ENCODE results near the gene SEC23IP.

The SEC23IP gene

DNA sequence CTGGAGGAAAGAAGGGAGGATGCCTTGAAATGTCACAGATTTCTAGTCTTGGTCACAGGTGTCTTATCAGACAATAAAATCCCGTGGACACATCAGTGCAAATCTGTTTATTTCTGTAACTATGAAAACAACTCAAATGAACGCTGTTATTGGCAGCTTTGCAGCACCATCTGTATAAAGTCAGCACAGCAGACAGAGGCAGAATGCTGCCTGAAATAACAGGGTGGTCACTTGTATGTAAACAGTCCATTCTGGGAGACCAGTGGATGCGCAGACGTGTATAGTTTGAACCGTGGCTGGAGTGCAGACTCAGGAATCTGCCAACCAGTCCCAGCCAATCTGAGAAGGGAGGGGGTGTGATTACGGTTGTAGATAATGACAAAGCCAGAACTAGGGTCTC is 54.8 kb downstream of the SEC23IP start:
- H3K4me3 ChIP-seq (ENCODE audit: low read depth, low read length), result no peak overlapping the region
- TF ChIP-seq, protein P1, sequence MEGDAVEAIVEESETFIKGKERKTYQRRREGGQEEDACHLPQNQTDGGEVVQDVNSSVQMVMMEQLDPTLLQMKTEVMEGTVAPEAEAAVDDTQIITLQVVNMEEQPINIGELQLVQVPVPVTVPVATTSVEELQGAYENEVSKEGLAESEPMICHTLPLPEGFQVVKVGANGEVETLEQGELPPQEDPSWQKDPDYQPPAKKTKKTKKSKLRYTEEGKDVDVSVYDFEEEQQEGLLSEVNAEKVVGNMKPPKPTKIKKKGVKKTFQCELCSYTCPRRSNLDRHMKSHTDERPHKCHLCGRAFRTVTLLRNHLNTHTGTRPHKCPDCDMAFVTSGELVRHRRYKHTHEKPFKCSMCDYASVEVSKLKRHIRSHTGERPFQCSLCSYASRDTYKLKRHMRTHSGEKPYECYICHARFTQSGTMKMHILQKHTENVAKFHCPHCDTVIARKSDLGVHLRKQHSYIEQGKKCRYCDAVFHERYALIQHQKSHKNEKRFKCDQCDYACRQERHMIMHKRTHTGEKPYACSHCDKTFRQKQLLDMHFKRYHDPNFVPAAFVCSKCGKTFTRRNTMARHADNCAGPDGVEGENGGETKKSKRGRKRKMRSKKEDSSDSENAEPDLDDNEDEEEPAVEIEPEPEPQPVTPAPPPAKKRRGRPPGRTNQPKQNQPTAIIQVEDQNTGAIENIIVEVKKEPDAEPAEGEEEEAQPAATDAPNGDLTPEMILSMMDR (IDR thresholded peaks at IDR 0.05; ENCODE audit: insufficient read depth, low read depth, low read length, missing control alignments), result no peak
- no peak for DNase-seq (ENCODE audit: low read depth)

DNA sequence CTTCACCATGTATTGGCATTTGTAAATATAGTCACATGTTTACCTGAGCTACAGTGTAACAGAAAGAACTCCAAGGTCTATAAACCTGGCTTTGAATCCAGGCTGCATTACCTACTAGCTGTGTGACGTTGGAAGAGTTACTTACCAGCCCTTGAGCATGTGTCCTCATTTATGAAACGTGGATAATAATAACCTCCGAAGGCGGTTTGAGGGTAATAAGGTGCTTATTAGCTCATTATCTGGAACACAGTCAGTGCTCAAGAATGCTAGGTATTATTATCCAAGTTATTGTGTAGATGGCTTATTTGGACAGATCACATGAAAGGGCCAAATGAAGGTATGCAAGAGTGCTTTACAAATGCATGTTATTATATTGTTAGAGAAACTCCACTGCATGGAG is 64.9 kb downstream of the SEC23IP start:
- TF ChIP-seq, protein P1 (IDR thresholded peaks at IDR 0.05; ENCODE audit: insufficient read depth, low read depth, low read length, missing control alignments), result no peak
- no peak for DNase-seq (ENCODE audit: low read depth)
- H3K4me3 ChIP-seq (ENCODE audit: low read depth, low read length), result no peak overlapping the region

DNA sequence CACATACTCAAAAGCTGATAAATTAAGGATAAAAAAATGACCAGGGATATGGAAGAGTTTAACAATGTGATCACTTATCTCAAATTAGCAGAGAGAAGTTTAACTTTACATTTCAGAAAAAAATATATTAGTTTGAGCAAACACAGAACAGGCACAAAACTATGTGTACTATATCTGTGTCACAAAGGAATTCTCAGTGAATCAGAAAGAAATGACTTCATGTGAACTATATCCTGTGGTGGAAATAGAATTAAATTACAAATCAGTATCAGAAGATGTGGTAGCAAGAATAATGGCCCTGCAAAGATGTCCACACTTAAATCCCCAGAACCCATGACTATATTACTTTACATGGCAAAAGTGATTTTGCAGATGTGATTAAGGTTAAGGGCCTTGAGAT is 70.3 kb downstream of the SEC23IP start:
- DNase-seq (ENCODE audit: low read depth), result no peak
- TF ChIP-seq, protein P1 (IDR thresholded peaks at IDR 0.05; ENCODE audit: insufficient read depth, low read depth, low read length, missing control alignments), result no peak
- H3K4me3 ChIP-seq (ENCODE audit: low read depth, low read length), result no peak overlapping the region

DNA sequence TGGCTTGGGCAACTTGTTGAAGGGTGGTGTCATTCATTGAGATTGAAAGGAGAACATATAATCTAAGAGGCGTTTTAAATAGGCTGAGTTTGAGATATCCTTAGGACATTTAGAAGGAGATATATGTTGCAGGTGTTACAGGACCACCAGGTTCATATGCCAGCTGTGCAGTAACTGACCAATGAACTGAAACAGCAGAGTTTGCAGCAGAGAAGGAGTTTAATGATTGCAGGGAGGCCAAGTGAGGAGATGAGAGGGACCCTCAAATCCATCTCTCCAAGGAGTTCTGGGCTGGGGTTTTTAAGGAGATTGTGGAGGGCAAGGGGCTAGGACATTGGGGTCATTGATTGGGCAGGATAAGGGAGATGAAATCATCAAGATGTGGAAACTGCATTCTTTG is 74.5 kb downstream of the SEC23IP start:
- TF ChIP-seq, protein P1 (IDR thresholded peaks at IDR 0.05; ENCODE audit: insufficient read depth, low read depth, low read length, missing control alignments), result no peak
- no peak overlapping the region for H3K4me3 ChIP-seq (ENCODE audit: low read depth, low read length)
- no peak for DNase-seq (ENCODE audit: low read depth)

DNA sequence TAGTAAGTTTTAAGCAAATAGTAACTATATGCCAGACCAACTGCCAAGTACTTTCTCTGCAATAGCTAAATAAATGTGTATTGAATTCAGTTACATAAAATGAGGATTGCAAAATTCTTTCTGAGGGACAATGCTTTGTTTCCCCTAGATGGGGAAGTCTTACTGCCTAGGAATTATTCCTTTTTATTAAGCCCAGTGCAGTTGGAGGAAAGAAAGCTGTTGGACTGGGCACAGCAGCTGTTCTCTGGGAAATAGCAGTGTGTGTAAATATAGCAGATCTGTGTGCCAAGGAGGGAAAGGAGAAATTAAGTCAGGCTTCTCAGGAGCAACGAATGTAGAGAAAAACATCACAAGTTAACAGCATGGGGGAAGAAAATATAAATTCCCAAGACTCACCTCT is 77.1 kb downstream of the SEC23IP start:
- TF ChIP-seq, protein P1 (IDR thresholded peaks at IDR 0.05; ENCODE audit: insufficient read depth, low read depth, low read length, missing control alignments), result no peak
- no peak overlapping the region for H3K4me3 ChIP-seq (ENCODE audit: low read depth, low read length)
- DNase-seq (ENCODE audit: low read depth), result no peak

DNA sequence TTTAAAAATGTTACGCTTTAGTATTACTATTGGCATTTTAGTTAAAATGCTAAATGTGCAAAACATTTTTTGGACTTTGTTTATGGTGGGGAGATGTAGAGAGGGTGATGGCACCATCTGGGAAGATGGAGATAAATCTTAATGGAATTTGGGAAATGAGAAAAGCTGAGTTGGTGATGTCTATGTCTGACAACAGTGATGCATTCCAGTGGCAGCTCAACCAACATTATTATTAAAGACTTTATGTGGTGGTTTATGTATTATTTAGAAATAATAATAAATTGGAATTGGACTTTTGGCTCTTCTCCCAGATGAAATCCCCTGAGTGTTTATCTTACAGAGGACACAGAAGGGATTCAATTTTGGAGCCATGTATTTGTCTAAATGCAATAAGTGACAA is 77.6 kb downstream of the SEC23IP start:
- TF ChIP-seq, protein P1 (IDR thresholded peaks at IDR 0.05; ENCODE audit: insufficient read depth, low read depth, low read length, missing control alignments), result no peak
- no peak for DNase-seq (ENCODE audit: low read depth)
- no peak overlapping the region for H3K4me3 ChIP-seq (ENCODE audit: low read depth, low read length)

DNA sequence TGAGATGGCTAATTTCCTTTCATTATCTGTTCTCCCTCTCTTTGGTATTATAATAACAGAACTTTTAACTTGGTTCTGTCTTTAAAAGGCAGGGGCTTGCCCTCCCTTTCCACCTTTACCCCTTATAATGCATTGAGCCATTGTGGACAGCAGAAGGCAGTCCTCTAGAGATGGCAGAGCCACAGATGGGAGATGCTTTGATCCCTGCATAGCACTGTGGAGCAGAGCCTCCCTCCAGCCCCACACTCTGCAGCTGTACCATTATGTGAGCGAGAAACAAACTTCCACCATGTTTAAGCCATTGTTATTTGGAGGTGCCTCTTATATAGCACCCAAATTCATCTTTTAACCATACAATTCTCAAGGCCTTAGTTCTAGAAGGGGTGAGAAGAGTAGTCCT is 78.4 kb downstream of the SEC23IP start:
- DNase-seq (ENCODE audit: low read depth), result no peak
- TF ChIP-seq, protein P1 (IDR thresholded peaks at IDR 0.05; ENCODE audit: insufficient read depth, low read depth, low read length, missing control alignments), result no peak
- no peak overlapping the region for H3K4me3 ChIP-seq (ENCODE audit: low read depth, low read length)

Measured in GM12865 (cell line).